Naive thymus-derived CD4-positive, alpha-beta T cell (primary cell): Measurements from ENCODE around the gene NR3C2. TPM values are rescaled to one million over a fixed set of nuclear protein-coding genes. Genes with fewer than 3 reads are reported as not detected.

Source experiments
- ATAC-seq: fragments of 150-1000 bp; cut with Tn5 transposase; 2 replicates; pipeline ENCODE4 v1.10.0; 2021; ENCODE audit warnings: mild to moderate bottlenecking, moderate library complexity
- CTCF ChIA-PET: fragments of 350-600 bp; sonication (Branson Sonifier 250); formaldehyde crosslinking; loops from one replicate; lab custom pipeline; 2021; ENCODE audit warnings: antibody characterized with exemption; lab: Charles Lee
- POLR2A ChIA-PET: fragments of 350-600 bp; sonication (Branson Sonifier 250); formaldehyde crosslinking; loops from one replicate; lab custom pipeline; 2021; ENCODE audit warnings: antibody characterized with exemption, inconsistent platforms; lab: Charles Lee
- DNase-seq, 9 donors: peaks; one replicate each; pipeline versions ENCODE4 v3.0.0 to v3.0.0-alpha.2; 2020 to 2022; ENCODE audit warnings: mixed read lengths in 1 of 9
- H3K27ac ChIP-seq: one replicate; pipeline ENCODE4 v1.7.0; 2013; ENCODE audit warnings: mild to moderate bottlenecking, low read depth, low read length, moderate library complexity
- H3K27me3 ChIP-seq, 2 donors: one replicate each; pipeline ENCODE4 v1.7.0; 2013; ENCODE audit warnings: low read length in 2 of 2, mild to moderate bottlenecking in 2 of 2, moderate library complexity in 2 of 2; ENCODE audit not compliant: control insufficient read depth in 2 of 2, insufficient read depth in 2 of 2
- H3K36me3 ChIP-seq, 3 experiments: 1 replicate in 2 of 3; 2 replicates in 1 of 3; pipeline ENCODE4 v1.7.0; 2013; ENCODE audit warnings: low read length in 3 of 3, mild to moderate bottlenecking in 3 of 3, moderate library complexity in 1 of 3; ENCODE audit not compliant: insufficient read depth in 3 of 3, control insufficient read depth in 2 of 3
- H3K4me1 ChIP-seq, 2 donors: one replicate each; pipeline ENCODE4 v1.7.0; 2013; ENCODE audit warnings: low read length in 2 of 2, mild to moderate bottlenecking in 2 of 2, moderate library complexity in 1 of 2; ENCODE audit not compliant: control insufficient read depth in 2 of 2, insufficient read depth in 2 of 2
- H3K4me3 ChIP-seq: 2 replicates; pipeline ENCODE4 v1.7.0; 2013; ENCODE audit warnings: mild to moderate bottlenecking, low read length
- H3K9me3 ChIP-seq, 3 experiments: 1 replicate in 2 of 3; 2 replicates in 1 of 3; pipeline ENCODE4 v1.7.0; 2013; ENCODE audit warnings: low read length in 3 of 3; ENCODE audit not compliant: control insufficient read depth in 2 of 3
- H3K27ac Mint-ChIP-seq, 9 donors: one replicate each; pipeline ENCODE4 v1.8.0; 2020 to 2022; ENCODE audit warnings: mixed read lengths in 9 of 9, mild to moderate bottlenecking in 8 of 9, moderate library complexity in 5 of 9, inconsistent platforms in 2 of 9
- H3K27me3 Mint-ChIP-seq, 5 donors: one replicate each; pipeline ENCODE4 v1.8.0; 2021 to 2022; ENCODE audit warnings: mixed read lengths in 5 of 5, mild to moderate bottlenecking in 1 of 5
- H3K36me3 Mint-ChIP-seq, 5 donors: one replicate each; pipeline ENCODE4 v1.8.0; 2020 to 2022; ENCODE audit warnings: mixed read lengths in 5 of 5, mild to moderate bottlenecking in 3 of 5, inconsistent platforms in 1 of 5
- H3K4me1 Mint-ChIP-seq, 7 donors: one replicate each; pipeline ENCODE4 v1.8.0; 2020 to 2022; ENCODE audit warnings: mixed read lengths in 7 of 7, mild to moderate bottlenecking in 3 of 7, inconsistent platforms in 1 of 7
- H3K4me3 Mint-ChIP-seq, 10 donors: one replicate each; pipeline ENCODE4 v1.8.0; 2020 to 2022; ENCODE audit warnings: mild to moderate bottlenecking in 10 of 10, mixed read lengths in 10 of 10, moderate library complexity in 6 of 10, inconsistent platforms in 2 of 10
- H3K9me3 Mint-ChIP-seq, 11 donors: one replicate each; pipeline ENCODE4 v1.8.0; 2020 to 2022; ENCODE audit warnings: mixed read lengths in 11 of 11, mild to moderate bottlenecking in 4 of 11, inconsistent platforms in 1 of 11, moderate library complexity in 1 of 11
- intact Hi-C, 2 donors: fragments of 100-400 bp; cut with micrococcal nuclease; formaldehyde crosslinking; loops; one replicate each; pipeline ENCODE4 v1.15.1; 2023
- polyA plus RNA-seq, 2 donors: library from polyadenylated mRNA; unstranded; fragments of 300-500 nt; fragmentation: Illumina TruSeq; gene quantifications; one replicate each; pipeline ENCODE4 v1.2.3, GENCODE V29; 2021
- total RNA-seq, 6 experiments: library from RNA in 5 of 6; stranded (reverse) in 5 of 6; gene quantifications; 1 replicate in 5 of 6; 2 replicates in 1 of 6; pipeline ENCODE4 v1.2.3 and lab custom pipeline; 2021 to 2026

Gene NR3C2
- total and polyA plus RNA-seq, 7 experiments from 2014 or later, result 2.2 to 55.2 (median 38.6) TPM

DNA sequence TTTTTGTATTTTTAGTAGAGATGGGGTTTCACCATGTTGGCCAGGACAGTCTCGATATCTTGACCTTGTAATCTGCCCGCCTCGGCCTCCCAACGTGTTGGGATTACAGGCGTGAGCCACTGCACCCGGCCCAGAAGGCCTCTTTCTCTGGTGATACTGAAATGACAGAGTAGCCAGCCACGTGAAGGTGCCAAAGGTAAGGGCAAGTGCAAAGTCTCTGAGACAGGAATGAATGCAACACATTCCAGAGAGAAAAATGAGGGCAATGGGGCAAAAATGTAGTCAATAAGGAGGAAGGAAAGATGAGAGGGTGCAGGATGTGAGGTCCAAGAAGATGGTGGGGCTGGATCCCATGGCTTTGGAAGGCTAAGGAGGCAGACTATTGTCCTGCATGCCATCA, 176.0 kb downstream of the NR3C2 start:
- H3K36me3 ChIP-seq, result no peaks in the 10 kb centered on the region
- no peak overlapping the region for H3K27ac ChIP-seq
- CTCF ChIA-PET, result no interaction called here
- no peaks in the 10 kb centered on the region for H3K27me3 Mint-ChIP-seq
- H3K9me3 Mint-ChIP-seq, result peaks cover 0 to 13% (median 0%) of the 10 kb centered on the region in 11 donors
- H3K4me3 ChIP-seq, result no peak overlapping the region
- ATAC-seq (no peak), DNase-seq (no peak)
- no peak overlapping the region for H3K4me3 Mint-ChIP-seq
- no peaks in the 10 kb centered on the region for H3K4me1 ChIP-seq
- peaks cover 0 to 41% (median 12%) of the 10 kb centered on the region in 5 donors for H3K36me3 Mint-ChIP-seq
- intact Hi-C loops, result no loop called here
- no peaks in the 10 kb centered on the region for H3K9me3 ChIP-seq
- POLR2A ChIA-PET, result no interaction called here
- no peaks in the 10 kb centered on the region for H3K27me3 ChIP-seq
- peak overlapping the region in 1 of 9 donors; percentile 47 for H3K27ac Mint-ChIP-seq
- H3K4me1 Mint-ChIP-seq, result peaks cover 0 to 57% (median 43%) of the 10 kb centered on the region in 7 donors

DNA sequence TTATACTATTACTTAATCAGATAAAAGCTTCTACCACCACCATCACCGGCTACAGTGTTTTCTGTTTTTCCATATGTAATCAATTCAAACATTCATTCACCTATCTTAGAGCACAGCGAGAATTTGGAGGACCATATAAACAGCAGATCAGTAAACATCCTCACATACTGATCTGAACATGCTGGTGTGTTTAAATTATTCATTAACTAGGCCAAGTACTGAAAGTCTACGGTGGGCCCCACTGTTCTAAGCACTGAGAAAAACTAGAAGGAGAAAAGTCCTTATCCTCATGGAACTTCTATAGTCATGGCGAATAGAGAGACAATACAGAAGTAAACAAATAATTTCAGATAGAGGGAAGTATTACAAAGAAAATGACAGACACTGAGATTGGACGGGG, 176.6 kb downstream of the NR3C2 start:
- H3K36me3 Mint-ChIP-seq, result peaks cover 0 to 41% (median 12%) of the 10 kb centered on the region in 5 donors
- no peak for DNase-seq
- ChIA-PET POLR2A (no interaction called here), CTCF (no interaction called here)
- H3K27ac ChIP-seq, result no peak overlapping the region
- H3K27me3 ChIP-seq, result no peaks in the 10 kb centered on the region
- no peak overlapping the region for H3K27ac Mint-ChIP-seq
- no peaks in the 10 kb centered on the region for H3K36me3 ChIP-seq
- peaks cover 0 to 13% (median 0%) of the 10 kb centered on the region in 11 donors for H3K9me3 Mint-ChIP-seq
- H3K9me3 ChIP-seq, result no peaks in the 10 kb centered on the region
- no peak overlapping the region for H3K4me3 Mint-ChIP-seq
- intact Hi-C loops, result no loop called here
- no peaks in the 10 kb centered on the region for H3K4me1 ChIP-seq
- H3K4me1 Mint-ChIP-seq, result peaks cover 0 to 58% (median 42%) of the 10 kb centered on the region in 7 donors
- H3K4me3 ChIP-seq, result no peak overlapping the region
- no peaks in the 10 kb centered on the region for H3K27me3 Mint-ChIP-seq
- ATAC-seq, result no peak

DNA sequence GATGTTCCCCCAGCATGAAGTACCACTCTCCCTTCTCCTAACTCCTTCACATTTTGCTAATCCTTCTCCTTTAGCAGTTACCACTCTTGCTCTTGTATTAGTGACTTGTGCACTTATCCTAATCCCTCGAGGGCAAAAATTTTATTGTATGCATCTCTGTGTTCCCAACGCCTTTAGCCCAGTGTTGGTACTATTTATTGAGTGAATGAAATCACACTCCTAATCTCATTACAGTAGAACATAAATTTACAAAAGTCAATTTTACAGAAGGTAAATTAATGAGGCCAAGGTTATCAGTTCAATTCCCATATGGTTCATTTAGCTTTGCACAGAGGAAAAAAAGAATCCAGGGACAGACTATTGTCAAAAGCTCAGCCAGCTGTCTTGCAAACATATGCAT, 178.4 kb downstream of the NR3C2 start:
- ChIA-PET CTCF (no interaction called here), POLR2A (no interaction called here)
- H3K27me3 Mint-ChIP-seq, result no peaks in the 10 kb centered on the region
- H3K4me1 Mint-ChIP-seq, result peaks cover 0 to 58% (median 32%) of the 10 kb centered on the region in 7 donors
- H3K27ac Mint-ChIP-seq, result no peak overlapping the region
- Histone ChIP-seq H3K9me3 (no peaks in the 10 kb centered on the region), H3K27ac (no peak overlapping the region), H3K27me3 (no peaks in the 10 kb centered on the region), H3K4me3 (no peak overlapping the region), H3K4me1 (no peaks in the 10 kb centered on the region), H3K36me3 (no peaks in the 10 kb centered on the region)
- ATAC-seq (no peak), DNase-seq (no peak)
- peaks cover 0 to 13% (median 0%) of the 10 kb centered on the region in 11 donors for H3K9me3 Mint-ChIP-seq
- peaks cover 0 to 41% (median 10%) of the 10 kb centered on the region in 5 donors for H3K36me3 Mint-ChIP-seq
- intact Hi-C loops, result loop anchor here in 1 of 2 donors (5.0 kb wide), 1 partner anchor 143 kb away; no protein-coding TSS in a partner anchor
- no peak overlapping the region for H3K4me3 Mint-ChIP-seq

DNA sequence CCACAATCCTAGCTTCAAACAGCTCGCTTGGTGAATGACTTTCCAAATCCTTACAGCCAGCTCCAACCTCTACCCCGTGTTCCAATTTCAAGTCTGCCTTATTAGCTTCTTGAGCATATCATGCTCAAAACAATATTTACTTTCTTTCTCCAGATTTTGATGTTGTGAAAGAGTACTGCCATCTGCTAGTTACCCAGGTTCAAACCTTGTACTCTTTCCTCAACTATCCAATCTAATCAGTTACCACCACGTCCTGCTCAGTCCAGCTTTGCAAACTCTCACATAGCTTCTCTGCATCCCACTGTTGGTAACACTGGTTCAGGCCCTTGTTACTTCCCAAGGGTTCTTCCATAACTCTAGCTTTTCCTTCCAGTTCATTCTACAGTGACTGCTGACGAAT, 179.1 kb downstream of the NR3C2 start:
- Histone ChIP-seq H3K4me3 (no peak overlapping the region), H3K27me3 (no peaks in the 10 kb centered on the region), H3K27ac (no peak overlapping the region), H3K4me1 (no peaks in the 10 kb centered on the region), H3K9me3 (no peaks in the 10 kb centered on the region), H3K36me3 (no peaks in the 10 kb centered on the region)
- ATAC-seq (no peak), DNase-seq (no peak)
- H3K9me3 Mint-ChIP-seq, result peaks cover 0 to 13% (median 0%) of the 10 kb centered on the region in 11 donors
- ChIA-PET POLR2A (no interaction called here), CTCF (no interaction called here)
- H3K4me3 Mint-ChIP-seq, result no peak overlapping the region
- intact Hi-C loops, result loop anchor here in 1 of 2 donors (5.0 kb wide), 1 partner anchor 144 kb away; no protein-coding TSS in a partner anchor
- peaks cover 0 to 56% (median 29%) of the 10 kb centered on the region in 7 donors for H3K4me1 Mint-ChIP-seq
- H3K27ac Mint-ChIP-seq, result peak overlapping the region in 1 of 9 donors; percentile 4
- peaks cover 0 to 41% (median 11%) of the 10 kb centered on the region in 5 donors for H3K36me3 Mint-ChIP-seq
- H3K27me3 Mint-ChIP-seq, result no peaks in the 10 kb centered on the region

DNA sequence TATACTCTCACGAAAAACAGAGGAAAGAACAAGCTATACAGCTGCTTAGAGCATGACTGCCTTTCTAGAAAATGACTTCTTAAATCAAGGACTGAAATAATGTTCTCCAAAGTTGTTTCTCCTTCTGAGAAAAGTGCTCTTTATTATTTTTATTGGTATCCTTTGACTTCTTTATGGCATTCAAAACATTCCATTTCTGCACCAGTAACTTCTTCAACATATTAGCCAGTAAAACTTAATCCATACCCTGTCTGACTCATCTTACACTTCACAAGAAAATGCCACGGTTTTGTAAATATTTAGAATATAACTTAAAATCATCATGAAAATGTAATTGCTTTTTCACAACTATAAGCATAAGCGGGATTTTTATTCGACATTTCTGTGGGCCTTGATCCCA, 180.4 kb downstream of the NR3C2 start:
- POLR2A ChIA-PET, result no interaction called here

DNA sequence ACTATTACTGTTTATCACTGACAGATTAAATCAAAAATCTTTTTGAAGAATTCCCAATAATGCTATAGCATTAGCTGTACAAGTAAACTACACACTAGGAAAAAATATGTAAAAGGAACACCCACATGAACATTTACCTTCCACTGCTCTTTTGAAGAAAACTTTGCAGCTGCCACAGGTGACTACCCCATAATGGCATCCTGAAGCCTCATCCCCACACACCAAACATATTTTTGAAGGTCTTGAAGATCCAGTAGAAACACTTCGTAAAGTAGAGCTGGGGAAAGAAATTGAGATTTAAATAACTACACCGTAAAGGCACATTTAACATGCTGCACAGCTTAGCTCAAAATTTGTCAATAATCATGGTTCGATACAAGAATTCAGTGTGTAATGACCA, 182.4 kb downstream of the NR3C2 start:
- Mint-ChIP-seq H3K27me3 (no peaks in the 10 kb centered on the region), H3K27ac (no peak overlapping the region), H3K4me3 (no peak overlapping the region), H3K36me3 (peaks cover 0 to 39% (median 14%) of the 10 kb centered on the region in 5 donors), H3K4me1 (peaks cover 0 to 65% (median 32%) of the 10 kb centered on the region in 7 donors), H3K9me3 (peaks cover 0 to 13% (median 0%) of the 10 kb centered on the region in 11 donors)
- DNase-seq, result no peak
- no peak for ATAC-seq
- ChIA-PET CTCF (no interaction called here), POLR2A (no interaction called here)
- no peaks in the 10 kb centered on the region for H3K27me3 ChIP-seq
- H3K4me3 ChIP-seq, result no peak overlapping the region
- no peaks in the 10 kb centered on the region for H3K4me1 ChIP-seq
- no peaks in the 10 kb centered on the region for H3K36me3 ChIP-seq
- no peaks in the 10 kb centered on the region for H3K9me3 ChIP-seq
- H3K27ac ChIP-seq, result no peak overlapping the region
- intact Hi-C loops, result loop anchor here in 1 of 2 donors (5.0 kb wide), 1 partner anchor 147 kb away; no protein-coding TSS in a partner anchor

More for the DNA sequence above, 180.4 kb downstream of the NR3C2 start:
- intact Hi-C loops, result loop anchor here in 1 of 2 donors (5.0 kb wide), 1 partner anchor 145 kb away; no protein-coding TSS in a partner anchor
- DNase-seq, result no peak
- peaks cover 0 to 63% (median 29%) of the 10 kb centered on the region in 7 donors for H3K4me1 Mint-ChIP-seq
- Histone ChIP-seq H3K4me1 (no peaks in the 10 kb centered on the region), H3K9me3 (no peaks in the 10 kb centered on the region), H3K27me3 (no peaks in the 10 kb centered on the region), H3K27ac (no peak overlapping the region), H3K36me3 (no peaks in the 10 kb centered on the region), H3K4me3 (no peak overlapping the region)
- H3K9me3 Mint-ChIP-seq, result peaks cover 0 to 13% (median 0%) of the 10 kb centered on the region in 11 donors
- peaks cover 0 to 45% (median 14%) of the 10 kb centered on the region in 5 donors for H3K36me3 Mint-ChIP-seq
- H3K27me3 Mint-ChIP-seq, result no peaks in the 10 kb centered on the region
- H3K27ac Mint-ChIP-seq, result peak overlapping the region in 1 of 9 donors; percentile 14
- H3K4me3 Mint-ChIP-seq, result no peak overlapping the region
- CTCF ChIA-PET, result no interaction called here
- no peak for ATAC-seq

DNA sequence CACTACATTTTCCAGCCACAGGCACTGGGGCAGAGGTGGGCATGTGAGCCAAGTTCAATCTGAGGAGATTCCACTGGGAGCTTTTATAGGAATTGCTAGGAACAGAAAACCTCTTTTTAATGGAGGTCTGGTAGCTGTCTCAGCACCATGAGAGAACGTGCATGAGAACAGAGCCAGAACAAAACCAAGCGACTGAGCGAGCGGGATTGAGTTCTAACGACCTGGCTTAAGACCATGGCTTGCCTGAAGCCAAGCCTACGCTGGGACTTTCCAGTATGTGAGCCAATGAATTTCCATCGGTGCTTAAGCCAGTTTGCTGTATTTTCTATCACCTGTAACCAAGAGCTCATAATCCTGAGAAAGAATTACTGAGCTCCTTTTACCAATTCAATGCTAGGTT, 183.7 kb downstream of the NR3C2 start:
- Histone ChIP-seq H3K27me3 (no peaks in the 10 kb centered on the region), H3K4me3 (no peak overlapping the region), H3K36me3 (no peaks in the 10 kb centered on the region), H3K27ac (no peak overlapping the region), H3K4me1 (no peaks in the 10 kb centered on the region), H3K9me3 (no peaks in the 10 kb centered on the region)
- H3K4me3 Mint-ChIP-seq, result no peak overlapping the region
- ChIA-PET CTCF (no interaction called here), POLR2A (no interaction called here)
- ATAC-seq, result no peak
- no peak for DNase-seq
- H3K27ac Mint-ChIP-seq, result no peak overlapping the region
- H3K36me3 Mint-ChIP-seq, result peaks cover 0 to 43% (median 19%) of the 10 kb centered on the region in 5 donors
- no peaks in the 10 kb centered on the region for H3K27me3 Mint-ChIP-seq
- H3K4me1 Mint-ChIP-seq, result peaks cover 0 to 67% (median 36%) of the 10 kb centered on the region in 7 donors
- intact Hi-C loops, result no loop called here
- peaks cover 0 to 10% (median 0%) of the 10 kb centered on the region in 11 donors for H3K9me3 Mint-ChIP-seq
